WI38 (cell line): ENCODE data around the gene SOX4.

Experiments
- H3K4me3 ChIP-seq: 2 replicates; pipeline ENCODE4 v1.5.1; 2011; ENCODE audit warnings: low read depth, mild to moderate bottlenecking, control low read depth, low read length
- CTCF ChIP-seq: IDR thresholded peaks from 2 replicates; pipeline ENCODE4 v1.5.1; 2012; ENCODE audit warnings: low read depth, mild to moderate bottlenecking, control low read depth, low read length

SOX4 gene

DNA sequence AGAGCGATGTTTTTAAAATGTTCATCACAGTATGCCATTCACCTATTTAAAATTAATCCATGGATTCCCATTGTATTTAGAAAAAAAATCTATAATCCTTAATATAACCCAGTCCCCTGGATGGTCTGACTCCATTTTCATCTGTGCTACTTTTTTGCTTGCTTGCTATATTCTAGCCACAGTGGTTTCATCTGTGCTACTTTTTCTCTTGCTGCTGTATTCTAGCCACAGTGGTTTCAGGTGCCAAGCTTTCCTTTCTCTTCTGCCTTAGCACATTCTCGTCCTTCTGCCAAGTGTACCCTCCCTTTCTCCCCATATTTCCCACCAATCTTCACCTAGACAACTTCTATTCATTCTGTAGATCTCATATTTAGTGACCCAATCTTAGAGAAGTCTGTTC, 33.3 kb upstream of the SOX4 start:
- no peak for TF ChIP-seq CTCF
- H3K4me3 ChIP-seq: no peak overlapping the region

- no peak overlapping the region for H3K4me3 ChIP-seq
- no peak for TF ChIP-seq CTCF
These were observed 28.1 kb upstream of the SOX4 start for GRCh38 chr6:21565431-21565830.

- H3K4me3 ChIP-seq: no peak overlapping the region
- TF ChIP-seq CTCF: no peak
These were observed 15.0 kb upstream of the SOX4 start for GRCh38 chr6:21578523-21578922.

DNA sequence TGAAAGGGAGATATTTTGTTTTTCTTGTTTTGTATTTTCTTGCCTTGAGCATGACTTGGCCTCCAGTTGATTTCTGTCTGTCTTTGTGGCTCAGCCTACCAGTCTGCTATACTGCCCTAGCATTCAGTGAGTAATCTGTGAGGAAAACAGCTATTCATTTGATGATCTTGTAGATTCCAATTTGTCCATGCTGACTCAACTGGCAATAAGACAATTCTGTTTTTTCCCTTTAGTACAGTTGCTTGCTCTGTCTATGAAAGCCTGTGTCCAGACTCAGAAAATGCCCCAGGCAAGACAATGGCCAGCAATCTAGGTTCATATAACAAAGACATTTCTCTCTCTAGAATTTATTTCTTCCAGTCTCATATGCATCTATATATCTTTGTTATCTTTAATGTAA, 10.9 kb upstream of the SOX4 start:
- TF ChIP-seq CTCF: no peak

GRCh38 chr6:21586300-21586699, 7.3 kb upstream of the SOX4 start:
- H3K4me3 ChIP-seq: no peak overlapping the region
- no peak for TF ChIP-seq CTCF

More for the DNA sequence above, 10.9 kb upstream of the SOX4 start:
- no peak overlapping the region for H3K4me3 ChIP-seq

- peak overlapping the region; percentile 67 for H3K4me3 ChIP-seq
- no peak for TF ChIP-seq CTCF
These were observed 6.8 kb upstream of the SOX4 start for GRCh38 chr6:21586740-21587178.

GRCh38 chr6:21587179-21587960, 6.2 kb upstream of the SOX4 start:
- no peak for TF ChIP-seq CTCF
- H3K4me3 ChIP-seq: peak overlapping the region; percentile 67
